Osteocyte (in vitro differentiated cells): ENCODE results near the gene GTF3C1. TPM values are rescaled to one million over a fixed set of nuclear protein-coding genes. Genes with fewer than 3 reads are reported as not detected.

Experiments
- DNase-seq: peaks from one replicate; pipeline ENCODE4 v3.0.0; 2021; ENCODE audit warnings: mixed read lengths; ENCODE audit not compliant: unreplicated experiment; ENCODE audit errors: extremely low spot score
- H3K27ac Mint-ChIP-seq: one replicate; pipeline ENCODE4 v1.8.0; 2021; ENCODE audit warnings: mild to moderate bottlenecking, mixed read lengths; ENCODE audit not compliant: unreplicated experiment
- H3K27me3 Mint-ChIP-seq: one replicate; pipeline ENCODE4 v1.8.0; 2021; ENCODE audit warnings: mixed read lengths; ENCODE audit not compliant: unreplicated experiment
- H3K36me3 Mint-ChIP-seq: one replicate; pipeline ENCODE4 v1.8.0; 2021; ENCODE audit warnings: mixed read lengths; ENCODE audit not compliant: unreplicated experiment
- H3K4me1 Mint-ChIP-seq: one replicate; pipeline ENCODE4 v1.8.0; 2021; ENCODE audit warnings: mixed read lengths; ENCODE audit not compliant: unreplicated experiment
- H3K4me3 Mint-ChIP-seq: one replicate; pipeline ENCODE4 v1.8.0; 2021; ENCODE audit warnings: mild to moderate bottlenecking, moderate library complexity, mixed read lengths; ENCODE audit not compliant: unreplicated experiment
- H3K9me3 Mint-ChIP-seq: one replicate; pipeline ENCODE4 v1.8.0; 2021; ENCODE audit warnings: mixed read lengths; ENCODE audit not compliant: unreplicated experiment
- CTCF ChIP-seq: fragments of 200-600 bp; sonication (generic); IDR thresholded peaks from 2 replicates; pipeline ENCODE4 v1.5.0; 2021; ENCODE audit warnings: antibody characterized with exemption, mild to moderate bottlenecking, moderate library complexity
- total RNA-seq: library from RNA; stranded (reverse); gene quantifications from 2 replicates; pipeline ENCODE4 v1.2.1, GENCODE V29; 2021

Gene GTF3C1
- total RNA-seq, 1 donor from 2014 or later = 92.3 TPM

DNA sequence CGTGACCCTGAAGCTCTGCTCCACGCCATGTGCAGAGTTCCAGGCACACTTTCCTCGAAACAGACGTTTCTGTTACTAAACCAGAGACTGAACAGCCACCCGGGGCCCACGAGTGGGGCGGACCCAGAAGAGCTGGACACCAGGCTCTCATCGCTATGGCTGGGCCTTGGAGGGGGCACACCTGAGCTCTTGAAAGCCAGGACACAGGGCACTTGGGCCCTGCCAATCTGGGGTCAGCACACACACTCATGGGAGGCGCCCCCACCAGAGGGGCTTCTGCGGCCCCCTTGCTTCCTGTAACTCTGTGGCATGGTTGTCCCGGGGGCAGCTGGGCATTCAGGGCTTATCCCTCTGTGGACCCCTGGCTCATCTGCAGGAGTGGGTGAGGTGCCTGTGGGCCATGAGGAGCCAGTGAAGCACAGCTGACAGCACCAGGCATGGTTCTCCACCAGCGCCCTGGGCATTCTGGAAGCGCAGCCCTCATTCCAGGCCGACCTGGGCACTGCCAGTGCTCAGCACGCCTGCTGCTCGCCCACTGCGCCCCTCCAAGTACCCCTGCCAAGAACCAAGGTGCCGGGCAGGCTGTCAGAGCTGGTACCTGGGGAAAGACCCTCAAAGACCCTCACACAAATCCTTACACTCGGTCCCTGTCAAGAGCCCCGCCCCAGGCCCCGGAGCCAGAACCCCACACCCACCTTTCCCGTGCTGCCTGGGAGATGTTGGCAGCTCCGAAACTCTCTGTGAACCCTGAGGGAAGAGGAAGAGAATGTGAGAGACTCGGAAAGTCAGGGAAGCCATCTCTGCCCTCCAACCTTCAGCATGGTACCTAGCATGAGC, 86.6 kb downstream of the GTF3C1 start:
- peaks cover 18% of the 10 kb centered on the region for H3K4me1 Mint-ChIP-seq
- H3K27ac Mint-ChIP-seq = no peak overlapping the region
- no peaks in the 10 kb centered on the region for H3K27me3 Mint-ChIP-seq
- DNase-seq = no peak
- H3K36me3 Mint-ChIP-seq = peaks cover 44% of the 10 kb centered on the region
- no peak for TF ChIP-seq CTCF
- H3K4me3 Mint-ChIP-seq = no peak overlapping the region
- H3K9me3 Mint-ChIP-seq = no peaks in the 10 kb centered on the region

- H3K4me1 Mint-ChIP-seq = peaks cover 18% of the 10 kb centered on the region
- H3K36me3 Mint-ChIP-seq = peaks cover 37% of the 10 kb centered on the region
- no peaks in the 10 kb centered on the region for H3K27me3 Mint-ChIP-seq
- TF ChIP-seq CTCF = no peak
- no peak overlapping the region for H3K27ac Mint-ChIP-seq
- H3K4me3 Mint-ChIP-seq = no peak overlapping the region
- no peak for DNase-seq
- H3K9me3 Mint-ChIP-seq = no peaks in the 10 kb centered on the region
Measured at GRCh38 chr16:27462200-27462845, 87.4 kb downstream of the GTF3C1 start.

DNA sequence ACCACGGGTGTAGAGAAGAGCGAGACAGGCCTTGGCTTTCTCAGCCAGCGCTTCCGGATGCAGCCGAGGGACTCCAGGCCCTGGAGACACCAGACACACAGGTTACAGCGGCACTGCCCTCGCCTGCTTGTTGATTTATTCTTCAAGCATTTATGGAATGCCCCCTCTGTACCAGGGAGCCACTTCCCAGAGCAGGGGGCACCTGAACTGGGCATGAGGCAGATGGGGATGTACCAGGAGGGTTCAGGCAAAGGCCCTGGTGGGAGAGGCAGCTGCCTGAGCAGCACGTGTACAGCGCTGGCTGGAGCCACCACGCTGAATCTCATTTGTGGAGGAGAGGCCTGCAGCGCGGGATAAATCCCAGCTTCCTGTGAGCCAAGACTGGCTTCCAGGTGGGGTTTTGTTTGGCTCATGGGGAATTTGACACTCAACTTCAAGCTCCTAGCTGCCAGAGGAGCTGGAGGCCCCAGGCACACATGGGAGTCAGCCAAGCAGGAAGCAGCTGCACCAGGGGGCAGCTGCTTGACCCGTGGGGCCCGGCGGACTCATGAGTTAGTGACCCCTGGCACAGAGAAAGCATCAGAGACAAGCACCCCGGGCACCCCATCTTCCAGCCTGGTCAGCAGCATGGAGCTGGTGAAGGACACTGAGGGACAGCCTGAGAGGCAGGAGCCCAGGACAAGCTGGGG, 88.1 kb downstream of the GTF3C1 start:
- peak overlapping the region; percentile 75 for H3K27ac Mint-ChIP-seq
- H3K4me1 Mint-ChIP-seq = peaks cover 18% of the 10 kb centered on the region
- DNase-seq = no peak
- no peaks in the 10 kb centered on the region for H3K9me3 Mint-ChIP-seq
- H3K36me3 Mint-ChIP-seq = peaks cover 30% of the 10 kb centered on the region
- no peaks in the 10 kb centered on the region for H3K27me3 Mint-ChIP-seq
- no peak for TF ChIP-seq CTCF
- no peak overlapping the region for H3K4me3 Mint-ChIP-seq

DNA sequence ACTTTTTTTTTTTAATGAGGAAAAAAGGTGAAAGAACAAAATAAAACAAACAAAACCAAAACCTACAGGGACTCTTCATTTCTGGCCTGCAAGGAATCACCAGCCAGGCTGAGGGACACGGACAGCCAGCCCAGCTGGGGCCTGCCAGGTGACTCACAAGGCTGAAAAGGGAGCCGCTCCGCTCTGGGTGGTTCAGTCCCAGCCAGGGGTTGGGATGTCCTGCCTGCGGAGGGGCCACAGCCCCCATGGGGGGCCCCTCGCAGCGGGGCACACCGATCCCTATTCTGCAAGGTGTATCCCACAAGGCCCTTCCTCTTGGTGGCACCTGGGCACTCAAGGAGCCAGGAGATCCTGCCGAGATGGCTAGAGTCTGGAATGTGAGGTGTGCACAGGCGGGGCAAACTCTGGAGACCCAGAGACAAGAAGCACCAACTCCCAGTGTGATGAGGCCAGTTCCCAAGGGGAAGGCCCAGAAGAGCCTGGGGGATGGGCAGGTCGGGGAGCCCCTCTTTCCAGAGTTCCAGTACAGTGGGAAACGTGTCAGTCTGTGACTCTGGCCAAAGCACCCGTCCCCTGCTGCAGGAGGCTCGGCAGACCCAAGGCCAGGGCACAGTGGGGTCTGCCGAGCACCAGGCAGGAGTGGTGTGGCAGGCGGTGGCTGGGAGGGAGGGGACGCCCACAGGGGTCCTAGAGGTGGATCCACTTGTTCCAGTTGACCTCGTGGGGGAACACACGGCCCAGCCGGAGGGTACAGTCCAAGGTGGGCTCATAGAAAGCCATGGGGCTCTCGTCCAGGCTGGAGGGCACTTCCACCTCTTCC, 88.8 kb downstream of the GTF3C1 start:
- Mint-ChIP-seq H3K27ac (no peak overlapping the region), H3K4me1 (peaks cover 14% of the 10 kb centered on the region), H3K4me3 (no peak overlapping the region), H3K36me3 (peaks cover 22% of the 10 kb centered on the region), H3K9me3 (no peaks in the 10 kb centered on the region), H3K27me3 (no peaks in the 10 kb centered on the region)
- TF ChIP-seq CTCF = no peak
- DNase-seq = no peak
